Stomach (tissue), 9 donors: ENCODE results near the gene CDH22. TPM values are rescaled to one million over a fixed set of nuclear protein-coding genes. Genes with fewer than 3 reads are reported as not detected.

Source experiments
- DNase-seq, 2 donors: peaks; one replicate each; pipeline versions ENCODE4 v3.0.0 to v3.0.0-alpha.2; 2013 to 2019
- H3K27ac ChIP-seq, 5 donors: fragments of 200-600 bp in 4 of 5; sonication (generic) in 4 of 5; one replicate each; pipeline ENCODE4 v1.5.1; 2013 to 2019; ENCODE audit warnings: mild to moderate bottlenecking in 1 of 5, moderate library complexity in 1 of 5
- H3K27me3 ChIP-seq, 3 donors: fragments of 200-600 bp; sonication (generic); one replicate each; pipeline ENCODE4 v1.5.1; 2017 to 2019; ENCODE audit warnings: mixed run types in 1 of 3
- H3K36me3 ChIP-seq, 4 donors: fragments of 200-600 bp; sonication (generic); 1 replicate in 3 of 4; 2 replicates in 1 of 4; pipeline ENCODE4 v1.5.1; 2016 to 2019
- H3K4me1 ChIP-seq, 4 donors: fragments of 200-600 bp; sonication (generic); one replicate each; pipeline ENCODE4 v1.5.1; 2016 to 2019
- H3K4me3 ChIP-seq, 4 donors: fragments of 200-600 bp; sonication (generic) in 3 of 4; one replicate each; pipeline ENCODE4 v1.5.1; 2016 to 2019; ENCODE audit warnings: mild to moderate bottlenecking in 1 of 4
- H3K9me3 ChIP-seq, 4 donors: fragments of 200-600 bp; sonication (generic); one replicate each; pipeline ENCODE4 v1.5.1; 2016 to 2019
- EP300 ChIP-seq: sonication (generic); formaldehyde crosslinking; IDR thresholded peaks from one replicate; pipeline ENCODE4 v1.6.1; 2017; ENCODE audit warnings: antibody characterized with exemption
- POLR2A ChIP-seq, 4 donors: fragments of 450-650 bp; IDR thresholded peaks; one replicate each; pipeline ENCODE4 v1.6.1; 2016; ENCODE audit warnings: antibody characterized with exemption in 4 of 4, control low read depth in 2 of 4, mild to moderate bottlenecking in 1 of 4, moderate library complexity in 1 of 4
- POLR2AphosphoS5 ChIP-seq, 3 donors: sonication (generic); formaldehyde crosslinking; IDR thresholded peaks; one replicate each; pipeline ENCODE4 v1.6.1; 2016; ENCODE audit warnings: antibody characterized with exemption in 3 of 3
- WGBS, 5 donors: extraction: QIAGEN DNeasy Blood & Tissue Kit in 3 of 5; methylation state at CpG; one replicate each; pipeline versions ENCODE4 v1.1.5 to v1.1.7; 2013 to 2018; 5-methylcytosine and 5-hydroxymethylcytosine counted together
- intact Hi-C: fragments of 100-400 bp; cut with DNase I; formaldehyde crosslinking; loops from one replicate; pipeline ENCODE4 v1.15.1; 2023; ENCODE audit warnings: low total_unique reads
- polyA plus RNA-seq, 3 donors: library from polyadenylated mRNA; stranded (reverse); fragments of 200-250 nt; gene quantifications; one replicate each; pipeline ENCODE4 v1.2.3, GENCODE V29; 2013
- total RNA-seq, 5 donors: library from RNA; depleted of rRNA; stranded (reverse); fragments of >200 nt; gene quantifications; one replicate each; pipeline versions ENCODE4 v1.1.0 to v1.2.3, GENCODE V29; 2014 to 2016
- TF ChIP-seq, protein P1 (sequence below), 7 experiments: fragments of 450-650 bp in 4 of 7; fragments of 200-600 bp in 3 of 7; sonication (generic) in 3 of 7; IDR thresholded peaks; one replicate each; pipeline ENCODE4 v1.5.1; 2016 to 2019; ENCODE audit warnings: antibody characterized with exemption in 7 of 7, control low read depth in 2 of 7, mild to moderate bottlenecking in 1 of 7
- donor health status: healthy with polysubstance abuse.
- donor health status: Bipolar disorder and iron deficiency.
- donor health status: healthy.

Gene CDH22
- total and polyA plus RNA-seq, 8 donors, result 0.18 to 0.60 (median 0.19) TPM; not detected in 5

- WGBS, 5 donors, result 56 to 64% (median 57%) methylated on average over 8 of the region's 8 CpGs
- no peaks in the 10 kb centered on the region for H3K36me3 ChIP-seq
- no peaks in the 10 kb centered on the region for H3K4me1 ChIP-seq
- intact Hi-C loops, result loop anchor here (10.0 kb wide), 1 partner anchor 188 kb away; no protein-coding TSS in a partner anchor
- TF ChIP-seq, protein P1, sequence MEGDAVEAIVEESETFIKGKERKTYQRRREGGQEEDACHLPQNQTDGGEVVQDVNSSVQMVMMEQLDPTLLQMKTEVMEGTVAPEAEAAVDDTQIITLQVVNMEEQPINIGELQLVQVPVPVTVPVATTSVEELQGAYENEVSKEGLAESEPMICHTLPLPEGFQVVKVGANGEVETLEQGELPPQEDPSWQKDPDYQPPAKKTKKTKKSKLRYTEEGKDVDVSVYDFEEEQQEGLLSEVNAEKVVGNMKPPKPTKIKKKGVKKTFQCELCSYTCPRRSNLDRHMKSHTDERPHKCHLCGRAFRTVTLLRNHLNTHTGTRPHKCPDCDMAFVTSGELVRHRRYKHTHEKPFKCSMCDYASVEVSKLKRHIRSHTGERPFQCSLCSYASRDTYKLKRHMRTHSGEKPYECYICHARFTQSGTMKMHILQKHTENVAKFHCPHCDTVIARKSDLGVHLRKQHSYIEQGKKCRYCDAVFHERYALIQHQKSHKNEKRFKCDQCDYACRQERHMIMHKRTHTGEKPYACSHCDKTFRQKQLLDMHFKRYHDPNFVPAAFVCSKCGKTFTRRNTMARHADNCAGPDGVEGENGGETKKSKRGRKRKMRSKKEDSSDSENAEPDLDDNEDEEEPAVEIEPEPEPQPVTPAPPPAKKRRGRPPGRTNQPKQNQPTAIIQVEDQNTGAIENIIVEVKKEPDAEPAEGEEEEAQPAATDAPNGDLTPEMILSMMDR (IDR thresholded peaks at IDR 0.05), result no peak
- TF ChIP-seq POLR2AphosphoS5 (IDR thresholded peaks at IDR 0.05) (no peak), POLR2A (IDR thresholded peaks at IDR 0.05) (no peak), EP300 (no peak)
- H3K27me3 ChIP-seq, result peaks cover 0 to 94% (median 9%) of the 10 kb centered on the region in 3 donors
- H3K9me3 ChIP-seq, result no peaks in the 10 kb centered on the region
- DNase-seq, result no peak
- no peak overlapping the region for H3K4me3 ChIP-seq
- no peak overlapping the region for H3K27ac ChIP-seq
Observed at GRCh38 chr20:46322641-46323040, 14.3 kb upstream of the CDH22 start.

GRCh38 chr20:46317685-46318177, 9.4 kb upstream of the CDH22 start:
- no peak for TF ChIP-seq POLR2A (IDR thresholded peaks at IDR 0.05)
- no peak for TF ChIP-seq EP300
- no peak for TF ChIP-seq POLR2AphosphoS5 (IDR thresholded peaks at IDR 0.05)
- TF ChIP-seq, protein P1 (IDR thresholded peaks at IDR 0.05), result no peak
- no peak overlapping the region for H3K4me3 ChIP-seq
- H3K27ac ChIP-seq, result no peak overlapping the region
- intact Hi-C loops, result no loop called here
- no peaks in the 10 kb centered on the region for H3K36me3 ChIP-seq
- WGBS, 5 donors, result 31 to 55% (median 34%) methylated on average over 4 to 7 of the region's 7 CpGs
- H3K27me3 ChIP-seq, result peaks cover 6 to 96% (median 46%) of the 10 kb centered on the region in 3 donors
- H3K4me1 ChIP-seq, result peaks cover 2% of the 10 kb centered on the region in 4 donors
- no peaks in the 10 kb centered on the region for H3K9me3 ChIP-seq
- peak in 1 of 2 donors; percentile 42 for DNase-seq

DNA sequence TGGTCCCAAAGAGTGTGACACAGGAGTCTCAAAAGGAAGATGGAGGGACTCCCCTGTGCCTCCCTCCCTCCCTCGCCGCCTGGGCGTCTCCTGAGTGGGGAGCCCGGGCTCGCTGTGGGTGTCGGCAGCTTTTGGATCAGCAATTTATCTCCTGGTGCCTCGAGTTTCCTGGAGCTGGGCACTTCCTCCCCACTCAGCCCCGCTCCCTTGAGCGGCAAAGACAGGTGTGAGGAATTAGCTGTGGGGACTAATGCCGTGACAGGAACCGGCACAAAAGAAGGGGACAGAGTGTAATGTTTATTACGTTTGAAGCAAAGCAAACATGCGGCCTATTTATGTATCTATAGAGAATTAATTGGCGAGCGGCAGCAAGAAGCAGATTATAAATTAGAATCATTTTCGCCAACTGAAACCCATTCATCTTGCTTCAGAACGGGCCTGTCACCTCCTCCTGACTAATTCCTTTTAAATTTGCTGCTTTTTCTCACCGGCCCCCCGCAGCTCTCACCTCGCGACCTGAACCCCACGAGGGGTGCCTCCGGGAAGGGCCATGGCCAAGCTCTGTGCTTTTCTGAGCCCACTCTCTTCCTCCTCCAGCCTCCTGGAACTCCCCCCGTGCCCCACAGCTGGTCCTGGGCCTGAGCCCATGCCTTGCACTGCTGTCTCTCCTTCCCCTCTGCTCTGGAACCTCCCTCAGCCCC, 8.8 kb upstream of the CDH22 start:
- intact Hi-C loops, result no loop called here

DNA sequence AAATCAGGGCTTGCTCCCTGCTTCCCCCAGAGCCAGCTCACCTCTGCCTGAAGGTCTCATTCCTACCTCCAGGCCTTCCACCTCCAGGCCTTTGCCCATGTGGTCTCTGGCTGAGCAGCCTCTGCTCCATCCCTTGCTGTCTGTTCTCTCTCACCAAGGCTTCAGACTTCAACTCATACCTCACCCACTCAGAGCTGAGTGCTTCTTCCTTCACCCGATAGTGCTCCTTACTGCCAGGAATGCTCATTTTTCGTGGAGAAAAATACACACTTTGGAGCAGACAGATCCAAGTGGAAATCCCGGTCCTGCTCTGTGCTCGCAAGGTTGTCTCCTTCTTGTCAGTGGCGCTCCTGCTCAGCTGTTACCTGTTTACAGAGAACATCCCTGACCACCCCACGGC, 7.0 kb upstream of the CDH22 start:
- intact Hi-C loops, result no loop called here
- 69 to 77% (median 71%) methylated on average over 6 of the region's 6 CpGs for WGBS, 5 donors
- no peak for TF ChIP-seq EP300
- TF ChIP-seq, protein P1 (IDR thresholded peaks at IDR 0.05), result no peak
- TF ChIP-seq POLR2AphosphoS5 (IDR thresholded peaks at IDR 0.05), result no peak
- no peak for TF ChIP-seq POLR2A (IDR thresholded peaks at IDR 0.05)

More for the DNA sequence above, 8.8 kb upstream of the CDH22 start:
- H3K27ac ChIP-seq, result no peak overlapping the region
- peaks cover 6 to 96% (median 52%) of the 10 kb centered on the region in 3 donors for H3K27me3 ChIP-seq
- no peak overlapping the region for H3K4me3 ChIP-seq
- no peak for TF ChIP-seq POLR2AphosphoS5 (IDR thresholded peaks at IDR 0.05)
- TF ChIP-seq, protein P1 (IDR thresholded peaks at IDR 0.05), result no peak
- TF ChIP-seq POLR2A (IDR thresholded peaks at IDR 0.05), result no peak
- TF ChIP-seq EP300, result no peak
- H3K36me3 ChIP-seq, result no peaks in the 10 kb centered on the region
- 34 to 39% (median 35%) methylated on average over 23 to 24 of the region's 24 CpGs for WGBS, 5 donors
- H3K4me1 ChIP-seq, result peaks cover 7 to 8% (median 8%) of the 10 kb centered on the region in 4 donors
- DNase-seq, result no peak
- H3K9me3 ChIP-seq, result no peaks in the 10 kb centered on the region

More for the DNA sequence above, 7.0 kb upstream of the CDH22 start:
- Histone ChIP-seq H3K27me3 (peaks cover 9 to 98% (median 70%) of the 10 kb centered on the region in 3 donors), H3K27ac (no peak overlapping the region), H3K9me3 (no peaks in the 10 kb centered on the region), H3K4me3 (no peak overlapping the region), H3K36me3 (no peaks in the 10 kb centered on the region), H3K4me1 (peaks cover 7 to 15% (median 11%) of the 10 kb centered on the region in 4 donors)
- no peak for DNase-seq
